Upper lobe of left lung (tissue), 4 donors: ENCODE data around the gene IMPACT.

Source experiments
- CTCF ChIP-seq, 6 experiments: fragments of 450-650 bp in 4 of 6; fragments of 200-600 bp in 2 of 6; sonication (generic) in 2 of 6; IDR thresholded peaks; one replicate each; pipeline ENCODE4 v1.5.1; 2016 to 2019; ENCODE audit warnings: antibody characterized with exemption in 6 of 6
- EP300 ChIP-seq, 4 donors: sonication (generic); formaldehyde crosslinking; IDR thresholded peaks; one replicate each; pipeline ENCODE4 v1.5.1; 2017; ENCODE audit warnings: antibody characterized with exemption in 4 of 4, control low read depth in 2 of 4
- POLR2A ChIP-seq, 4 donors: fragments of 450-650 bp; IDR thresholded peaks; one replicate each; pipeline ENCODE4 v1.5.1; 2016 to 2017; ENCODE audit warnings: antibody characterized with exemption in 4 of 4, mild to moderate bottlenecking in 2 of 4
- POLR2AphosphoS5 ChIP-seq, 2 donors: sonication (generic); formaldehyde crosslinking; IDR thresholded peaks; one replicate each; pipeline ENCODE4 v1.5.1; 2017; ENCODE audit warnings: antibody characterized with exemption in 2 of 2

GRCh38 chr18:24420551-24420950 is 5.9 kb upstream of the IMPACT start:
- TF ChIP-seq CTCF (IDR thresholded peaks at IDR 0.05) = no peak
- no peak for TF ChIP-seq EP300 (IDR thresholded peaks at IDR 0.05)
- no peak for TF ChIP-seq POLR2A (IDR thresholded peaks at IDR 0.05)
- no peak for TF ChIP-seq POLR2AphosphoS5 (IDR thresholded peaks at IDR 0.05)
